Measurements from ENCODE around the gene STK4.

The STK4 gene

DNA sequence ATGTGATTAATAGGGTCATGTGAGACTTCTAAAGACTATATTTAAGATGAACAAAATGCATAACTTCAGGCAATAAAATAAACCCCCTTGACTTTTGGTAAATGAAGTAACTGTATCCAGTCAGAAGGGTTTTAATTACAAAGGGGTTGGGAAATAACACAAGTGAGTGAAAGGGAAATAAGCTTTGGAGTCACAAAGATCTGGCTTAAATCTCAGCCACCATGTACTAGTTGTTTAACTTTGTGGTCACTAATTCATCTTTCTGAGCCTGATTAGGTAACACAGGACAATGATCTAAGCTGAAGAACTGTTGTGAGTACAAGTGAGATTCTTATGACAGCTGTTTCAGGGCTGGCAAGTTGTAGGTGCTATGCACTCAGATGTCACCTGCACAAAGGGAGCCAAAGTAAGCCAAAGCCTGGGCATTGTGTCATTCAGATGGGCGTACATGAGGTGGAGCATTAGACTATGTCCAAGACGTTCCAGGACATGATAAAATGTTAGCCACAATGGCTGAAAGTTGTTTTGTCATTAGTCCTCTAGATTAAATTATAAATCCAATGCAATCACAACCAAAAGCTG is 19.9 kb upstream of the STK4 start:
- TF ChIP-seq, protein P1, sequence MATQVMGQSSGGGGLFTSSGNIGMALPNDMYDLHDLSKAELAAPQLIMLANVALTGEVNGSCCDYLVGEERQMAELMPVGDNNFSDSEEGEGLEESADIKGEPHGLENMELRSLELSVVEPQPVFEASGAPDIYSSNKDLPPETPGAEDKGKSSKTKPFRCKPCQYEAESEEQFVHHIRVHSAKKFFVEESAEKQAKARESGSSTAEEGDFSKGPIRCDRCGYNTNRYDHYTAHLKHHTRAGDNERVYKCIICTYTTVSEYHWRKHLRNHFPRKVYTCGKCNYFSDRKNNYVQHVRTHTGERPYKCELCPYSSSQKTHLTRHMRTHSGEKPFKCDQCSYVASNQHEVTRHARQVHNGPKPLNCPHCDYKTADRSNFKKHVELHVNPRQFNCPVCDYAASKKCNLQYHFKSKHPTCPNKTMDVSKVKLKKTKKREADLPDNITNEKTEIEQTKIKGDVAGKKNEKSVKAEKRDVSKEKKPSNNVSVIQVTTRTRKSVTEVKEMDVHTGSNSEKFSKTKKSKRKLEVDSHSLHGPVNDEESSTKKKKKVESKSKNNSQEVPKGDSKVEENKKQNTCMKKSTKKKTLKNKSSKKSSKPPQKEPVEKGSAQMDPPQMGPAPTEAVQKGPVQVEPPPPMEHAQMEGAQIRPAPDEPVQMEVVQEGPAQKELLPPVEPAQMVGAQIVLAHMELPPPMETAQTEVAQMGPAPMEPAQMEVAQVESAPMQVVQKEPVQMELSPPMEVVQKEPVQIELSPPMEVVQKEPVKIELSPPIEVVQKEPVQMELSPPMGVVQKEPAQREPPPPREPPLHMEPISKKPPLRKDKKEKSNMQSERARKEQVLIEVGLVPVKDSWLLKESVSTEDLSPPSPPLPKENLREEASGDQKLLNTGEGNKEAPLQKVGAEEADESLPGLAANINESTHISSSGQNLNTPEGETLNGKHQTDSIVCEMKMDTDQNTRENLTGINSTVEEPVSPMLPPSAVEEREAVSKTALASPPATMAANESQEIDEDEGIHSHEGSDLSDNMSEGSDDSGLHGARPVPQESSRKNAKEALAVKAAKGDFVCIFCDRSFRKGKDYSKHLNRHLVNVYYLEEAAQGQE (IDR thresholded peaks at IDR 0.05; ENCODE audit: insufficient read depth in 1 of 2, low read depth in 2 of 2, low read length in 2 of 2) = no peak
- TF ChIP-seq POLR2AphosphoS5 (IDR thresholded peaks at IDR 0.05; ENCODE audit: low read depth, low read length) (no peak), SIN3A (IDR thresholded peaks at IDR 0.05; ENCODE audit: borderline replicate concordance, insufficient read depth, low read length) (no peak)

DNA sequence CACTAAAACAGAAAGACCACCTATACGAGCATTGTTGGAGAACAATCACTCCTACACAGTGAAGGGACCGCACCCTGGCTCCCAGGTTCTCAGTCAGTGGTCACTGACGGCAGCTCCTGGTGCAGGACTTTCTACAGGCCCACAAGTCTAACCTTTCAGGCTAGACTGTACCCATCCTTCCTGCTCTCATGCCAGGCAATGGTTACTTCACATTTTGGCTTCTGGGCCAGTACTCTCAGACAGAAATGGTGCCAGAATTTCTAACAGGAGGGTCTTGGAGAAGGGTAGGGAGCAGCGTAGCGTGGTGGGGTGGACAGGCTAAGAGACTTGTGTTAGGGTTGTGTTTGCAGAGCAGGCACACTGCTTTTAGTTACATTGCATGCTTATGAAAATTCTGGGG is 18.2 kb upstream of the STK4 start:
- TF ChIP-seq, protein P1 (IDR thresholded peaks at IDR 0.05; ENCODE audit: insufficient read depth in 1 of 2, low read depth in 2 of 2, low read length in 2 of 2) = no peak
- TF ChIP-seq SIN3A (IDR thresholded peaks at IDR 0.05; ENCODE audit: borderline replicate concordance, insufficient read depth, low read length) = no peak
- TF ChIP-seq FOXP2 (optimal IDR thresholded peaks at IDR 0.05; ENCODE audit: borderline replicate concordance, extremely low read depth, extremely low read length, insufficient read depth) = no peak

DNA sequence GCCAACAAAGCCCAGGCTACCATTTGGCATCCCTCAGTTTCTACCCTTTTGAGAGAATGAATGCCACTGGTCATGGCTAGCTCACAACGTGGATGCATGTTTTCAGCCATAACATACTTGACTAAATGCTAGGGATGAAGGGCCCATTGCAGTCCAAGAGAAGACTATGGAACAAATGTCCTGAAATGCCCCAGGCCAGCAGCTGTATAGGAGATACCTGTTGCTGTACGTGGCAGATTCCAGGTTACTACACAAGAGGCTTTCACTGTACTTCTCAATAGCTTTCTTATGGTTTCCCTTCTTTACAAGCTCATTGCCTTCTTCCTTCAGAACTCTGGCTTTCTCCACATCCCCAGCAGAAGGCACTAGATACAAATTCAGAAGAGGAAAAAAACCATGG is 17.8 kb upstream of the STK4 start:
- TF ChIP-seq, protein P1 (IDR thresholded peaks at IDR 0.05; ENCODE audit: insufficient read depth in 1 of 2, low read depth in 2 of 2, low read length in 2 of 2) = no peak
- no peak for TF ChIP-seq TAF1 (IDR thresholded peaks at IDR 0.05; ENCODE audit: borderline replicate concordance, insufficient read depth, low read length)
- TF ChIP-seq SIN3A (IDR thresholded peaks at IDR 0.05; ENCODE audit: borderline replicate concordance, insufficient read depth, low read length) = no peak
- TF ChIP-seq FOXP2 (optimal IDR thresholded peaks at IDR 0.05; ENCODE audit: borderline replicate concordance, extremely low read depth, extremely low read length, insufficient read depth) = no peak
- TF ChIP-seq POLR2AphosphoS5 (IDR thresholded peaks at IDR 0.05; ENCODE audit: low read depth, low read length) = 0 out of 2 replicates have a peak, but pooled peaks have one; percentile 22

DNA sequence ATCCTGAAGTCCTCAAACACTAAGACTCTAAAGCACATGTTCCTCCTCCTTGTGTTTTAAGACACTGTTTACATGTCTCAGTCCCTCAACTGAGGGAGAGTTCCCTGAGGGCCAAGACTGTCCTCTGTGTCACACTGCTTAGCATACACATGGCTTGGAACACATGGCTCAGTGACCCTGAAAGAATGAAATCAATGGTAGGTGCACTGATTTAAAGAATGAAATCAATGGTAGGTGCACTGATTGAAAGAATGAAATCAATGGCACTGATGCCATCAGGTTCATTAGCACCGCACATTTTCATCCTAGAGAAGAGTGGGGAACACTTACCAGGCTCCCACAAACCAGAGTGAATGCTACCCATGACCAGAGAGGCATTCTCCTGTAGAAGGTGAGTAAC is 15.9 kb upstream of the STK4 start:
- TF ChIP-seq POLR2AphosphoS5 (IDR thresholded peaks at IDR 0.05; ENCODE audit: low read depth, low read length) (no peak), FOXP2 (optimal IDR thresholded peaks at IDR 0.05; ENCODE audit: borderline replicate concordance, extremely low read depth, extremely low read length, insufficient read depth) (no peak), SIN3A (IDR thresholded peaks at IDR 0.05; ENCODE audit: borderline replicate concordance, insufficient read depth, low read length) (no peak), TAF1 (IDR thresholded peaks at IDR 0.05; ENCODE audit: borderline replicate concordance, insufficient read depth, low read length) (no peak)
- TF ChIP-seq, protein P1 (IDR thresholded peaks at IDR 0.05; ENCODE audit: insufficient read depth in 1 of 2, low read depth in 2 of 2, low read length in 2 of 2) = no peak

DNA sequence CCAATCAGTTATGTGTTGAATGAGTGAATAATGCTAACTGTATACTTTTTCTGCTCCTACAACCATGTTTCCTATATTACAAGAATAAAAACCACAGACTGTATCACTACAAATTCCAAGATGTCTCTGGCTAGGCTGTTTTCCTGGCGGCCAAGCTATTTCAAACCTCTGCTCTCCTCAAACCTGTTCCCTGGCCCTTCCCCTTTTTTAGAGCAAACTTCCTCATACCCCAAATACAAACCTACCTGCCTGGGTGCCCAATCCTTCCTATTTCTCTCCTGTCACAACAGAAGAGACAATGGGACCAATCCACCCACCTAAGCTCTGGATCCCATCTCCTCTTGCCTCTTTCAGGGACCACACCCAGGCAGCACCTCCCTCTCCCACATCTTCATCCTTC is 13.6 kb upstream of the STK4 start:
- no peak for TF ChIP-seq TAF1 (IDR thresholded peaks at IDR 0.05; ENCODE audit: borderline replicate concordance, insufficient read depth, low read length)
- no peak for TF ChIP-seq SIN3A (IDR thresholded peaks at IDR 0.05; ENCODE audit: borderline replicate concordance, insufficient read depth, low read length)
- no peak for TF ChIP-seq POLR2AphosphoS5 (IDR thresholded peaks at IDR 0.05; ENCODE audit: low read depth, low read length)
- TF ChIP-seq, protein P1 (IDR thresholded peaks at IDR 0.05; ENCODE audit: insufficient read depth in 1 of 2, low read depth in 2 of 2, low read length in 2 of 2) = no peak
- no peak for TF ChIP-seq FOXP2 (optimal IDR thresholded peaks at IDR 0.05; ENCODE audit: borderline replicate concordance, extremely low read depth, extremely low read length, insufficient read depth)
